Muscle layer of colon (tissue), 2 donors: ENCODE results near the gene ZNF423.

ENCODE experiments used
- H3K27ac ChIP-seq: one replicate; pipeline ENCODE4 v1.7.0; 2013; ENCODE audit warnings: low read depth, mild to moderate bottlenecking, low read length, moderate library complexity
- H3K27me3 ChIP-seq, 2 donors: one replicate each; pipeline ENCODE4 v1.7.0; 2013; ENCODE audit warnings: low read length in 2 of 2, mild to moderate bottlenecking in 2 of 2; ENCODE audit not compliant: insufficient read depth in 2 of 2, control insufficient read depth in 1 of 2
- H3K36me3 ChIP-seq: one replicate; pipeline ENCODE4 v1.7.0; 2013; ENCODE audit warnings: mild to moderate bottlenecking, low read length; ENCODE audit not compliant: insufficient read depth
- H3K4me1 ChIP-seq: one replicate; pipeline ENCODE4 v1.7.0; 2013; ENCODE audit warnings: mild to moderate bottlenecking, low read length; ENCODE audit not compliant: insufficient read depth
- H3K4me3 ChIP-seq, 2 donors: one replicate each; pipeline ENCODE4 v1.7.0; 2013; ENCODE audit warnings: low read length in 2 of 2, low read depth in 1 of 2, mild to moderate bottlenecking in 1 of 2, moderate library complexity in 1 of 2
- H3K9ac ChIP-seq: one replicate; pipeline ENCODE4 v1.7.0; 2013; ENCODE audit warnings: low read length
- H3K9me3 ChIP-seq: one replicate; pipeline ENCODE4 v1.7.0; 2013; ENCODE audit warnings: mild to moderate bottlenecking, low read length
- donor health status: abdominal sarcoma.
- donor health status: Adenocarcinoma of cecum.

The ZNF423 gene

GRCh38 chr16:49816875-49817274, 39.0 kb downstream of the ZNF423 start:
- no peak overlapping the region for H3K4me3 ChIP-seq

GRCh38 chr16:49811644-49812334, 44.1 kb downstream of the ZNF423 start:
- Histone ChIP-seq H3K27ac (no peak overlapping the region), H3K4me3 (no peak overlapping the region), H3K27me3 (no peaks in the 10 kb centered on the region)

More at GRCh38 chr16:49816875-49817274, 39.0 kb downstream of the ZNF423 start:
- Histone ChIP-seq H3K27ac (no peak overlapping the region), H3K36me3 (no peaks in the 10 kb centered on the region), H3K27me3 (no peaks in the 10 kb centered on the region), H3K4me1 (peaks cover 3% of the 10 kb centered on the region), H3K9ac (no peak overlapping the region), H3K9me3 (no peaks in the 10 kb centered on the region)

GRCh38 chr16:49810831-49811230, 45.1 kb downstream of the ZNF423 start:
- Histone ChIP-seq H3K36me3 (no peaks in the 10 kb centered on the region), H3K9me3 (no peaks in the 10 kb centered on the region), H3K27me3 (no peaks in the 10 kb centered on the region), H3K4me1 (peaks cover 13% of the 10 kb centered on the region), H3K9ac (no peak overlapping the region), H3K27ac (no peak overlapping the region), H3K4me3 (no peak overlapping the region)

More at GRCh38 chr16:49811644-49812334, 44.1 kb downstream of the ZNF423 start:
- Histone ChIP-seq H3K36me3 (no peaks in the 10 kb centered on the region), H3K9ac (no peak overlapping the region), H3K9me3 (no peaks in the 10 kb centered on the region), H3K4me1 (peaks cover 13% of the 10 kb centered on the region)

GRCh38 chr16:49809561-49809960, 46.4 kb downstream of the ZNF423 start:
- no peaks in the 10 kb centered on the region for H3K36me3 ChIP-seq
- no peak overlapping the region for H3K27ac ChIP-seq
- no peak overlapping the region for H3K9ac ChIP-seq
- H3K27me3 ChIP-seq: no peaks in the 10 kb centered on the region
- no peak overlapping the region for H3K4me3 ChIP-seq
- peaks cover 13% of the 10 kb centered on the region for H3K4me1 ChIP-seq
- H3K9me3 ChIP-seq: no peaks in the 10 kb centered on the region

- Histone ChIP-seq H3K27me3 (no peaks in the 10 kb centered on the region), H3K4me1 (peaks cover 13% of the 10 kb centered on the region)
These were observed 46.9 kb downstream of the ZNF423 start for GRCh38 chr16:49809062-49809461.

GRCh38 chr16:49806446-49806845, 49.5 kb downstream of the ZNF423 start:
- Histone ChIP-seq H3K4me3 (no peak overlapping the region), H3K4me1 (peaks cover 6% of the 10 kb centered on the region), H3K9ac (no peak overlapping the region), H3K27me3 (no peaks in the 10 kb centered on the region), H3K27ac (no peak overlapping the region), H3K36me3 (no peaks in the 10 kb centered on the region), H3K9me3 (no peaks in the 10 kb centered on the region)

More at GRCh38 chr16:49809062-49809461, 46.9 kb downstream of the ZNF423 start:
- Histone ChIP-seq H3K9ac (no peak overlapping the region), H3K4me3 (no peak overlapping the region), H3K9me3 (no peaks in the 10 kb centered on the region), H3K36me3 (no peaks in the 10 kb centered on the region), H3K27ac (no peak overlapping the region)

GRCh38 chr16:49801290-49801689, 54.6 kb downstream of the ZNF423 start:
- Histone ChIP-seq H3K27ac (no peak overlapping the region), H3K9ac (no peak overlapping the region), H3K4me3 (no peak overlapping the region), H3K27me3 (no peaks in the 10 kb centered on the region), H3K4me1 (no peaks in the 10 kb centered on the region), H3K36me3 (no peaks in the 10 kb centered on the region), H3K9me3 (no peaks in the 10 kb centered on the region)

GRCh38 chr16:49800876-49801275, 55.0 kb downstream of the ZNF423 start:
- no peaks in the 10 kb centered on the region for H3K4me1 ChIP-seq
- no peaks in the 10 kb centered on the region for H3K9me3 ChIP-seq
- no peaks in the 10 kb centered on the region for H3K27me3 ChIP-seq
- no peak overlapping the region for H3K9ac ChIP-seq
- no peaks in the 10 kb centered on the region for H3K36me3 ChIP-seq
- no peak overlapping the region for H3K27ac ChIP-seq
- H3K4me3 ChIP-seq: no peak overlapping the region

GRCh38 chr16:49800441-49800840, 55.5 kb downstream of the ZNF423 start:
- no peak overlapping the region for H3K4me3 ChIP-seq
- no peaks in the 10 kb centered on the region for H3K36me3 ChIP-seq
- H3K9me3 ChIP-seq: no peaks in the 10 kb centered on the region
- H3K27me3 ChIP-seq: no peaks in the 10 kb centered on the region
- no peaks in the 10 kb centered on the region for H3K4me1 ChIP-seq
- no peak overlapping the region for H3K27ac ChIP-seq
- H3K9ac ChIP-seq: no peak overlapping the region

- H3K9ac ChIP-seq: no peak overlapping the region
- H3K4me3 ChIP-seq: no peak overlapping the region
- H3K27ac ChIP-seq: no peak overlapping the region
- no peaks in the 10 kb centered on the region for H3K4me1 ChIP-seq
- H3K27me3 ChIP-seq: no peaks in the 10 kb centered on the region
- H3K9me3 ChIP-seq: no peaks in the 10 kb centered on the region
- H3K36me3 ChIP-seq: no peaks in the 10 kb centered on the region
These were observed 56.7 kb downstream of the ZNF423 start for GRCh38 chr16:49799172-49799571.

- H3K36me3 ChIP-seq: no peaks in the 10 kb centered on the region
- H3K27ac ChIP-seq: no peak overlapping the region
- no peaks in the 10 kb centered on the region for H3K4me1 ChIP-seq
- no peaks in the 10 kb centered on the region for H3K27me3 ChIP-seq
- no peak overlapping the region for H3K9ac ChIP-seq
- H3K4me3 ChIP-seq: no peak overlapping the region
- no peaks in the 10 kb centered on the region for H3K9me3 ChIP-seq
These were observed 60.4 kb downstream of the ZNF423 start for GRCh38 chr16:49795513-49795912.

GRCh38 chr16:49793244-49793643, 62.7 kb downstream of the ZNF423 start:
- no peak overlapping the region for H3K9ac ChIP-seq
- no peaks in the 10 kb centered on the region for H3K9me3 ChIP-seq
- H3K36me3 ChIP-seq: no peaks in the 10 kb centered on the region
- H3K27ac ChIP-seq: no peak overlapping the region
- no peak overlapping the region for H3K4me3 ChIP-seq
- H3K27me3 ChIP-seq: no peaks in the 10 kb centered on the region
- peaks cover 6% of the 10 kb centered on the region for H3K4me1 ChIP-seq
